Purkinje cell (primary cell): ENCODE data around the gene PRODH2. TPM values are rescaled to one million over a fixed set of nuclear protein-coding genes. Genes with fewer than 3 reads are reported as not detected.

Source experiments
- polyA plus RNA-seq: library from polyadenylated mRNA; unstranded; fragments of >200 nt; fragmentation: Nextera tagmentation; gene quantifications from 2 replicates; pipeline ENCODE4 v1.2.1, GENCODE V29; 2014

The PRODH2 gene
- polyA plus RNA-seq, result not detected in 2 replicates

GRCh38 chr19:35812220-35813042, at the start of gene PRODH2:
TSS of gene PRODH2 (minus strand) at chr19:35812845. CDS start at chr19:35812805, 40 bp downstream.

GRCh38 chr19:35856546-35857149, 44.0 kb upstream of the PRODH2 start, which contains the start of gene KIRREL2:
TSS of gene KIRREL2 (plus strand) at chr19:35856911. CDS start at chr19:35857120, 209 bp downstream.

GRCh38 chr19:35852029-35852780, 39.6 kb upstream of the PRODH2 start, which contains the start of gene NPHS1:
TSS of gene NPHS1 (minus strand) at chr19:35852504. CDS start at chr19:35851837, 667 bp downstream.

GRCh38 chr19:35775298-35776101, 37.1 kb downstream of the PRODH2 start, which contains the start of gene ARHGAP33:
TSS of gene ARHGAP33 (plus strand) at chr19:35775564. CDS start at chr19:35775659, 95 bp downstream.

GRCh38 chr19:35757749-35758608, 54.7 kb downstream of the PRODH2 start, which contains the start of gene PROSER3:
TSS of gene PROSER3 (plus strand) at chr19:35758176. CDS start at chr19:35758216, 40 bp downstream.

GRCh38 chr19:35756377-35757230, 56.0 kb downstream of the PRODH2 start, which contains the start of gene HSPB6:
TSS of gene HSPB6 (minus strand) at chr19:35757029. CDS start at chr19:35757008, 21 bp downstream.

Other genes with a start within 250 kb of the PRODH2 start
- not detected in 2 replicates for gene ATP4A, start 249.2 kb downstream of the PRODH2 start, polyA plus RNA-seq
- gene PMIS2, start 226.7 kb downstream of the PRODH2 start, polyA plus RNA-seq, result not detected in 2 replicates
- gene HAUS5, start 200.1 kb downstream of the PRODH2 start, polyA plus RNA-seq, result 0.60 and 0.84 TPM in 2 replicates
- gene RBM42, start 183.8 kb downstream of the PRODH2 start, polyA plus RNA-seq, result 8.9 and 12.6 TPM in 2 replicates
- 0.70 TPM in 1 of 2 replicates, not detected in the other for gene ETV2, start 171.1 kb downstream of the PRODH2 start, polyA plus RNA-seq
- gene COX6B1, start 164.5 kb downstream of the PRODH2 start, polyA plus RNA-seq, result 1,754 and 2,269 TPM in 2 replicates
- gene UPK1A, start 146.3 kb downstream of the PRODH2 start, polyA plus RNA-seq, result 0.27 TPM in 1 of 2 replicates, not detected in the other
- not detected in 2 replicates for gene ZBTB32, start 108.3 kb downstream of the PRODH2 start, polyA plus RNA-seq
- gene KMT2B, start 94.8 kb downstream of the PRODH2 start, polyA plus RNA-seq, result 1.0 and 1.8 TPM in 2 replicates
- 1.0 and 4.9 TPM in 2 replicates for gene IGFLR1, start 70.4 kb downstream of the PRODH2 start, polyA plus RNA-seq
- 69.6 and 75.0 TPM in 2 replicates for gene U2AF1L4, start 67.4 kb downstream of the PRODH2 start, polyA plus RNA-seq
- gene PSENEN, start 67.2 kb downstream of the PRODH2 start, polyA plus RNA-seq, result 311 and 383 TPM in 2 replicates
- 4.6 and 8.3 TPM in 2 replicates for gene LIN37, start 64.3 kb downstream of the PRODH2 start, polyA plus RNA-seq
- gene HSPB6, start 55.8 kb downstream of the PRODH2 start, polyA plus RNA-seq, result 0.50 TPM in 1 of 2 replicates, not detected in the other
- gene PROSER3, start 54.7 kb downstream of the PRODH2 start, polyA plus RNA-seq, result 0.51 TPM in 1 of 2 replicates, not detected in the other
- 0.15 and 0.40 TPM in 2 replicates for gene ARHGAP33, start 37.3 kb downstream of the PRODH2 start, polyA plus RNA-seq
- 0.08 TPM in 1 of 2 replicates, not detected in the other for gene NPHS1, start 39.7 kb upstream of the PRODH2 start, polyA plus RNA-seq
- 1.1 TPM in 1 of 2 replicates, not detected in the other for gene KIRREL2, start 44.1 kb upstream of the PRODH2 start, polyA plus RNA-seq
- 223 and 377 TPM in 2 replicates for gene APLP1, start 55.7 kb upstream of the PRODH2 start, polyA plus RNA-seq
- 1.5 and 1.8 TPM in 2 replicates for gene NFKBID, start 87.7 kb upstream of the PRODH2 start, polyA plus RNA-seq
- gene HCST, start 89.7 kb upstream of the PRODH2 start, polyA plus RNA-seq, result 2.0 and 3.8 TPM in 2 replicates
- 0.70 TPM in 1 of 2 replicates, not detected in the other for gene TYROBP, start 95.5 kb upstream of the PRODH2 start, polyA plus RNA-seq
- gene LRFN3, start 123.5 kb upstream of the PRODH2 start, polyA plus RNA-seq, result 0.15 and 0.60 TPM in 2 replicates
- 6.4 and 14.1 TPM in 2 replicates for gene SDHAF1, start 182.3 kb upstream of the PRODH2 start, polyA plus RNA-seq
- 3.4 and 4.6 TPM in 2 replicates for gene SYNE4, start 196.0 kb upstream of the PRODH2 start, polyA plus RNA-seq
- gene ALKBH6, start 201.4 kb upstream of the PRODH2 start, polyA plus RNA-seq, result 1.9 and 9.9 TPM in 2 replicates
- gene CLIP3, start 220.0 kb upstream of the PRODH2 start, polyA plus RNA-seq, result 34.3 and 46.5 TPM in 2 replicates
- gene THAP8, start 241.4 kb upstream of the PRODH2 start, polyA plus RNA-seq, result 1.3 and 2.7 TPM in 2 replicates
- 1.9 TPM in 1 of 2 replicates, not detected in the other for gene WDR62, start 242.1 kb upstream of the PRODH2 start, polyA plus RNA-seq